ENCODE measurements around the gene GPRC5C.

DNA sequence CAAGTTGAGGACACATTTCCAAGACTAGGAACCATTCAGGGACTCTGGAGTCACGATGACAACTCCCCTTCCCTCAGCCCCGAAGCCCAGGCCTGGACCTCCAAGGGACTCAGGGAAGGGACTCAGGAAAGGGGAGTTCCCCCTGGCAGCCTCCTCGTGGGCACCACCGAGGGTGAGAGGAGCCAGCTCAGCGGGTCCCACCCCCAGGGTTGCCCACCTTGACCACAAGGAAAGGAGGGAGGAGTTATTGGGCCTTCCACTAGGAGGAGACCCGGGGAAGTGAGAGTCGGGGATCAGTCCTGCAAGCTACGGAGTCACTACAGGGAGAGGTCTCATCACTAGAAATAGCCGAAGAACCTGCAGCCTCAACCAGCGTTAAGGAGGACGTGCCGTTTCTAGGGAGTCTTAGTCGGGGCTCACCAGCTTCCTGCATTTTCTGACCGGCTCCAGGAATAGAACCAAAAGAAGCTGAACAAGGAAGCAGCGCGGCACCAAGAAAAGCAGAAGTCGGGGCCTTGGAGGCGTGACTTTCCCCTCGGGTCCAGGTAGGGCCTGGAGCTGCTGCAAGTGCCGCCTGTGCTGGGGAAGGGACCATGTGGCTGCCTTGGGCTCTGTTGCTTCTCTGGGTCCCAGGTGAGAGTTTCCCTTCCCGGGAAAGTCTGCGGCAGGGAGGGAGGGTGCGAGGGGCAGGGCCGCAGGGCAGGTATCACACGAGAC lies 34.4 kb downstream of the GPRC5C start, which contains the start of gene CD300A:
- TF ChIP-seq POLR2A (IDR thresholded peaks at IDR 0.05; ENCODE audit: extremely low read depth, insufficient read length) = no peak
- TF ChIP-seq, protein P1, sequence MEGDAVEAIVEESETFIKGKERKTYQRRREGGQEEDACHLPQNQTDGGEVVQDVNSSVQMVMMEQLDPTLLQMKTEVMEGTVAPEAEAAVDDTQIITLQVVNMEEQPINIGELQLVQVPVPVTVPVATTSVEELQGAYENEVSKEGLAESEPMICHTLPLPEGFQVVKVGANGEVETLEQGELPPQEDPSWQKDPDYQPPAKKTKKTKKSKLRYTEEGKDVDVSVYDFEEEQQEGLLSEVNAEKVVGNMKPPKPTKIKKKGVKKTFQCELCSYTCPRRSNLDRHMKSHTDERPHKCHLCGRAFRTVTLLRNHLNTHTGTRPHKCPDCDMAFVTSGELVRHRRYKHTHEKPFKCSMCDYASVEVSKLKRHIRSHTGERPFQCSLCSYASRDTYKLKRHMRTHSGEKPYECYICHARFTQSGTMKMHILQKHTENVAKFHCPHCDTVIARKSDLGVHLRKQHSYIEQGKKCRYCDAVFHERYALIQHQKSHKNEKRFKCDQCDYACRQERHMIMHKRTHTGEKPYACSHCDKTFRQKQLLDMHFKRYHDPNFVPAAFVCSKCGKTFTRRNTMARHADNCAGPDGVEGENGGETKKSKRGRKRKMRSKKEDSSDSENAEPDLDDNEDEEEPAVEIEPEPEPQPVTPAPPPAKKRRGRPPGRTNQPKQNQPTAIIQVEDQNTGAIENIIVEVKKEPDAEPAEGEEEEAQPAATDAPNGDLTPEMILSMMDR (IDR thresholded peaks at IDR 0.05; ENCODE audit: low read depth, low read length) = no peak
- TF ChIP-seq MYC (IDR thresholded peaks at IDR 0.05; ENCODE audit: low read depth, low read length) = no peak

All from NB4 (cell line).